HEK293 (cell line): ENCODE measurements around the gene FTL.

Source experiments
- OVOL3 ChIP-seq: fragments of 450-650 bp; formaldehyde crosslinking; IDR thresholded peaks from 2 replicates; pipeline ENCODE4 v1.5.1; 2016; ENCODE audit warnings: missing biosample characterization, missing genetic modification characterization
- TF ChIP-seq, protein P1 (sequence below): fragments of 450-650 bp; formaldehyde crosslinking; optimal IDR thresholded peaks from 2 replicates; pipeline ENCODE3; 2016; ENCODE audit warnings: missing biosample characterization, mild to moderate bottlenecking, missing genetic modification characterization
- TF ChIP-seq, protein P2 (sequence below): fragments of 450-650 bp; formaldehyde crosslinking; IDR thresholded peaks from 2 replicates; pipeline ENCODE4 v1.5.1; 2016; ENCODE audit warnings: missing biosample characterization, missing genetic modification characterization
- TF ChIP-seq, protein P3 (sequence below): fragments of 450-650 bp; formaldehyde crosslinking; IDR thresholded peaks from 2 replicates; pipeline ENCODE4 v1.5.1; 2016; ENCODE audit warnings: missing biosample characterization, missing genetic modification characterization

DNA sequence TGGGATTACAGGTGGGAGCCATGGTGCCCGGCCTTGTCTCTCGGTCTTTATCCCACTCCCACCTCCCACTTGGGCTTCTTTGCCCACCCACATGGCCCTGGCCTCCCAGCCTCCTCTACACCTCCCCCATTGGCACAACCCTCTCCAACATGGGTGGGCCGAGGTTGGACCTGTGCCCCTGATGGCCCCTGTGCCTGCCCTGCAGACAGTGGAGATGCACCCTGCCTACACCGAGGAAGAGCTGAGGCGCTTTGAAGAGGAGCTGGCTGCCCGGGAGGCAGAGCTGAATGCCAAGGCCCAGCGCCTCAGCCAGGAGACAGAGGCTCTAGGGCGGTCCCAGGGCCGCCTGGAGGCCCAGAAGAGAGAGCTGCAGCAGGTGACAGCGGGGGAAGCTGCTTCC, 44.2 kb upstream of the FTL start:
- no peak for TF ChIP-seq OVOL3 (tag by site-specific recombination)
- TF ChIP-seq, protein P1, sequence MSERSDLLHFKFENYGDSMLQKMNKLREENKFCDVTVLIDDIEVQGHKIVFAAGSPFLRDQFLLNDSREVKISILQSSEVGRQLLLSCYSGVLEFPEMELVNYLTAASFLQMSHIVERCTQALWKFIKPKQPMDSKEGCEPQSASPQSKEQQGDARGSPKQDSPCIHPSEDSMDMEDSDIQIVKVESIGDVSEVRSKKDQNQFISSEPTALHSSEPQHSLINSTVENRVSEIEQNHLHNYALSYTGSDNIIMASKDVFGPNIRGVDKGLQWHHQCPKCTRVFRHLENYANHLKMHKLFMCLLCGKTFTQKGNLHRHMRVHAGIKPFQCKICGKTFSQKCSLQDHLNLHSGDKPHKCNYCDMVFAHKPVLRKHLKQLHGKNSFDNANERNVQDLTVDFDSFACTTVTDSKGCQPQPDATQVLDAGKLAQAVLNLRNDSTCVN (tag by site-specific recombination): no peak
- TF ChIP-seq, protein P2, sequence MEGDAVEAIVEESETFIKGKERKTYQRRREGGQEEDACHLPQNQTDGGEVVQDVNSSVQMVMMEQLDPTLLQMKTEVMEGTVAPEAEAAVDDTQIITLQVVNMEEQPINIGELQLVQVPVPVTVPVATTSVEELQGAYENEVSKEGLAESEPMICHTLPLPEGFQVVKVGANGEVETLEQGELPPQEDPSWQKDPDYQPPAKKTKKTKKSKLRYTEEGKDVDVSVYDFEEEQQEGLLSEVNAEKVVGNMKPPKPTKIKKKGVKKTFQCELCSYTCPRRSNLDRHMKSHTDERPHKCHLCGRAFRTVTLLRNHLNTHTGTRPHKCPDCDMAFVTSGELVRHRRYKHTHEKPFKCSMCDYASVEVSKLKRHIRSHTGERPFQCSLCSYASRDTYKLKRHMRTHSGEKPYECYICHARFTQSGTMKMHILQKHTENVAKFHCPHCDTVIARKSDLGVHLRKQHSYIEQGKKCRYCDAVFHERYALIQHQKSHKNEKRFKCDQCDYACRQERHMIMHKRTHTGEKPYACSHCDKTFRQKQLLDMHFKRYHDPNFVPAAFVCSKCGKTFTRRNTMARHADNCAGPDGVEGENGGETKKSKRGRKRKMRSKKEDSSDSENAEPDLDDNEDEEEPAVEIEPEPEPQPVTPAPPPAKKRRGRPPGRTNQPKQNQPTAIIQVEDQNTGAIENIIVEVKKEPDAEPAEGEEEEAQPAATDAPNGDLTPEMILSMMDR (tag by site-specific recombination): no peak
- TF ChIP-seq, protein P3, sequence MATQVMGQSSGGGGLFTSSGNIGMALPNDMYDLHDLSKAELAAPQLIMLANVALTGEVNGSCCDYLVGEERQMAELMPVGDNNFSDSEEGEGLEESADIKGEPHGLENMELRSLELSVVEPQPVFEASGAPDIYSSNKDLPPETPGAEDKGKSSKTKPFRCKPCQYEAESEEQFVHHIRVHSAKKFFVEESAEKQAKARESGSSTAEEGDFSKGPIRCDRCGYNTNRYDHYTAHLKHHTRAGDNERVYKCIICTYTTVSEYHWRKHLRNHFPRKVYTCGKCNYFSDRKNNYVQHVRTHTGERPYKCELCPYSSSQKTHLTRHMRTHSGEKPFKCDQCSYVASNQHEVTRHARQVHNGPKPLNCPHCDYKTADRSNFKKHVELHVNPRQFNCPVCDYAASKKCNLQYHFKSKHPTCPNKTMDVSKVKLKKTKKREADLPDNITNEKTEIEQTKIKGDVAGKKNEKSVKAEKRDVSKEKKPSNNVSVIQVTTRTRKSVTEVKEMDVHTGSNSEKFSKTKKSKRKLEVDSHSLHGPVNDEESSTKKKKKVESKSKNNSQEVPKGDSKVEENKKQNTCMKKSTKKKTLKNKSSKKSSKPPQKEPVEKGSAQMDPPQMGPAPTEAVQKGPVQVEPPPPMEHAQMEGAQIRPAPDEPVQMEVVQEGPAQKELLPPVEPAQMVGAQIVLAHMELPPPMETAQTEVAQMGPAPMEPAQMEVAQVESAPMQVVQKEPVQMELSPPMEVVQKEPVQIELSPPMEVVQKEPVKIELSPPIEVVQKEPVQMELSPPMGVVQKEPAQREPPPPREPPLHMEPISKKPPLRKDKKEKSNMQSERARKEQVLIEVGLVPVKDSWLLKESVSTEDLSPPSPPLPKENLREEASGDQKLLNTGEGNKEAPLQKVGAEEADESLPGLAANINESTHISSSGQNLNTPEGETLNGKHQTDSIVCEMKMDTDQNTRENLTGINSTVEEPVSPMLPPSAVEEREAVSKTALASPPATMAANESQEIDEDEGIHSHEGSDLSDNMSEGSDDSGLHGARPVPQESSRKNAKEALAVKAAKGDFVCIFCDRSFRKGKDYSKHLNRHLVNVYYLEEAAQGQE (tag by site-specific recombination): no peak
